DOHH2 (cell line): ENCODE results near the gene BSN.
A peak's percentile ranks its signal among the peaks of the same experiment; 100 is the strongest.

ENCODE experiments used
- H3F3A ChIP-seq: fragments of 200-600 bp; sonication (generic), shearing (Covaris generic); 2 replicates; pipeline ENCODE4 v1.6.0; 2016; ENCODE audit warnings: antibody characterized with exemption, mild to moderate bottlenecking; ENCODE audit not compliant: control insufficient read depth, insufficient read depth
- H3K27ac ChIP-seq: fragments of 200-600 bp; sonication (generic); 2 replicates; pipeline ENCODE4 v1.5.1; 2014; ENCODE audit warnings: low read depth, mild to moderate bottlenecking, low read length, moderate library complexity
- H3K27me3 ChIP-seq: fragments of 200-600 bp; sonication (generic); 2 replicates; pipeline ENCODE4 v1.6.1; 2014; ENCODE audit warnings: mild to moderate bottlenecking, low read length, mixed read lengths; ENCODE audit not compliant: control insufficient read depth
- H3K36me3 ChIP-seq: fragments of 200-600 bp; sonication (generic); 2 replicates; pipeline ENCODE4 v1.6.1; 2014; ENCODE audit warnings: mild to moderate bottlenecking, low read length, moderate library complexity, mixed read lengths; ENCODE audit not compliant: control insufficient read depth
- H3K4me1 ChIP-seq: fragments of 200-600 bp; sonication (generic); 2 replicates; pipeline ENCODE4 v1.6.1; 2014; ENCODE audit warnings: mild to moderate bottlenecking, low read length, mixed read lengths; ENCODE audit not compliant: control insufficient read depth
- H3K4me2 ChIP-seq: fragments of 200-600 bp; sonication (generic); 2 replicates; pipeline ENCODE4 v1.6.0; 2014; ENCODE audit warnings: mild to moderate bottlenecking, low read length, moderate library complexity
- H3K4me3 ChIP-seq: fragments of 200-600 bp; sonication (generic); 2 replicates; pipeline ENCODE4 v1.5.1; 2014; ENCODE audit warnings: mild to moderate bottlenecking, low read length, mixed read lengths
- H3K79me2 ChIP-seq: fragments of 200-600 bp; sonication (generic); 2 replicates; pipeline ENCODE4 v1.6.1; 2014; ENCODE audit warnings: mild to moderate bottlenecking, low read length, mixed read lengths; ENCODE audit not compliant: control insufficient read depth
- H3K9me2 ChIP-seq: fragments of 200-600 bp; sonication (generic); replicated peaks from 2 replicates; pipeline ENCODE4 v1.6.1; 2014; ENCODE audit warnings: mild to moderate bottlenecking, low read length, mixed read lengths; ENCODE audit not compliant: control insufficient read depth
- H3K9me3 ChIP-seq: fragments of 200-600 bp; sonication (generic); 2 replicates; pipeline ENCODE4 v1.6.1; 2014; ENCODE audit warnings: antibody characterized with exemption, low read length, mixed read lengths; ENCODE audit not compliant: control insufficient read depth, insufficient read depth
- H4K20me1 ChIP-seq: fragments of 200-600 bp; sonication (generic); 2 replicates; pipeline ENCODE4 v1.6.0; 2014; ENCODE audit warnings: low read depth, mild to moderate bottlenecking, antibody characterized with exemption, low read length, moderate library complexity; ENCODE audit not compliant: control insufficient read depth, insufficient read depth
- EZH2phosphoT487 ChIP-seq: fragments of 200-600 bp; sonication (generic); IDR thresholded peaks from 2 replicates; pipeline ENCODE4 v1.6.1; 2017; ENCODE audit warnings: borderline replicate concordance, mild to moderate bottlenecking, antibody characterized with exemption, low read length, moderate library complexity, mixed read lengths
- TF ChIP-seq, protein P1 (sequence below): fragments of 200-600 bp; sonication (generic); IDR thresholded peaks from one replicate; pipeline ENCODE4 v1.5.1; 2014; ENCODE audit warnings: antibody characterized with exemption, mild to moderate bottlenecking, low read depth, low read length; ENCODE audit not compliant: poor library complexity, severe bottlenecking

The BSN gene

DNA sequence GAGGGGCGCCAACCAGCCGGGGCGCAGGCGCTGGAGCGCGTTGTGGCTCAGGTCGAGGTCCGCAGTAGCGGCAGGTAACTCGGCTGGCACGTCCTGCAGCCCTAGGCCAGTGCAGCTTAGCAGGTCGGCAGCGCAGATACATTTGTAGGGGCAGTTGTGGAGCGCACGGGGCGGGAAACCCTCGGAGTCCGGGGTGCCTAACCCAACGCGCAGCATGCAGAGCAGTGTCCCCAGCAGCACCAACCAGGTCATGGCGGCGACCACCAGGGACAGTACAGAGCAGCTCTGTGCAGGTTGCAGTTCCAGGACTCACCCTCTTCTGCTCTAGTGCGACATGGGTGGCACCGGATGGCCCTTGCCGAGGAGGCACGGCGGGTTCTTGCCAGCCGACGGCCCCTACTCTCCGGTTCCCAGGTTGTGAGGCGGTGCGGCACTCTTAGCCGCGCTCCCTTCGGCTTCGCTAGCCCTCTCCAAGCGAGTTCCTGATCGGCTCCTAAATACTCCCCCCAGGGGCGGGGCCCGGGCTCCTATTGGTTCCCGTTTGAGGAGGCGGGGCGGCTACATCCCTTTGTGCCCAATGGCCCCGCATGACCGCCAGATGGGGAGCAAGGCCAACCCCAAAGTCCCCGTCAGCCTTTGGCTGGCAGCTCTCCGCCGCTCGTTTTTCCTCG, 165.1 kb downstream of the BSN start, which contains the start of gene AMIGO3:
TSS of gene AMIGO3 (minus strand) at position 471 of the 671 bp plus-strand sequence. CDS start at position 252, 219 bp downstream.
- Histone ChIP-seq H3K36me3 (peaks cover 46% of the 10 kb centered on the region), H3K27ac (peak within 1 kb of the TSS; percentile 27; the same call in 1 of the 2 replicates), H4K20me1 (no peaks in the 10 kb centered on the region)

More for the DNA sequence above, 165.1 kb downstream of the BSN start, which contains the start of gene AMIGO3:
- peaks cover 20% of the 10 kb centered on the region for H3K79me2 ChIP-seq
- peak within 1 kb of the TSS; percentile 85 for H3K4me2 ChIP-seq
- H3K9me3 ChIP-seq, result no peaks in the 10 kb centered on the region
- TF ChIP-seq EZH2phosphoT487, result no peak
- TF ChIP-seq, protein P1, sequence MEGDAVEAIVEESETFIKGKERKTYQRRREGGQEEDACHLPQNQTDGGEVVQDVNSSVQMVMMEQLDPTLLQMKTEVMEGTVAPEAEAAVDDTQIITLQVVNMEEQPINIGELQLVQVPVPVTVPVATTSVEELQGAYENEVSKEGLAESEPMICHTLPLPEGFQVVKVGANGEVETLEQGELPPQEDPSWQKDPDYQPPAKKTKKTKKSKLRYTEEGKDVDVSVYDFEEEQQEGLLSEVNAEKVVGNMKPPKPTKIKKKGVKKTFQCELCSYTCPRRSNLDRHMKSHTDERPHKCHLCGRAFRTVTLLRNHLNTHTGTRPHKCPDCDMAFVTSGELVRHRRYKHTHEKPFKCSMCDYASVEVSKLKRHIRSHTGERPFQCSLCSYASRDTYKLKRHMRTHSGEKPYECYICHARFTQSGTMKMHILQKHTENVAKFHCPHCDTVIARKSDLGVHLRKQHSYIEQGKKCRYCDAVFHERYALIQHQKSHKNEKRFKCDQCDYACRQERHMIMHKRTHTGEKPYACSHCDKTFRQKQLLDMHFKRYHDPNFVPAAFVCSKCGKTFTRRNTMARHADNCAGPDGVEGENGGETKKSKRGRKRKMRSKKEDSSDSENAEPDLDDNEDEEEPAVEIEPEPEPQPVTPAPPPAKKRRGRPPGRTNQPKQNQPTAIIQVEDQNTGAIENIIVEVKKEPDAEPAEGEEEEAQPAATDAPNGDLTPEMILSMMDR, result peak; percentile 51
- H3K4me1 ChIP-seq, result peaks cover 26% of the 10 kb centered on the region
- no peaks in the 10 kb centered on the region for H3K27me3 ChIP-seq
- H3F3A ChIP-seq, result no peaks in the 10 kb centered on the region
- peak within 1 kb of the TSS; percentile 76 for H3K4me3 ChIP-seq
- H3K9me2 ChIP-seq, result no peaks in the 10 kb centered on the region
